ENCODE results near the gene RDX.

GRCh38 chr11:110128161-110128560 is 168.3 kb downstream of the RDX start:
- TF ChIP-seq FOXM1 (IDR thresholded peaks at IDR 0.05; ENCODE audit: borderline replicate concordance) (no peak), ARNT (IDR thresholded peaks at IDR 0.05) (no peak), FOXA1 (IDR thresholded peaks at IDR 0.05) (no peak), ZNF384 (IDR thresholded peaks at IDR 0.05) (no peak), HDGF (IDR thresholded peaks at IDR 0.05; ENCODE audit: borderline replicate concordance) (no peak), CTBP1 (IDR thresholded peaks at IDR 0.05; ENCODE audit: borderline replicate concordance) (no peak)
